Upper lobe of left lung (tissue), 6 donors: ENCODE data around the gene COL20A1. TPM values are rescaled to one million over a fixed set of nuclear protein-coding genes. Genes with fewer than 3 reads are reported as not detected.
A peak's percentile ranks its signal among the peaks of the same experiment; 100 is the strongest.
"Not testable (repeated sequence)": the region's sequence is repeated elsewhere in the genome, so short reads cannot be mapped to it uniquely, and the experiment has no call there.

Source experiments
- ATAC-seq, 2 donors: fragments of 200-7000 bp; cut with Tn5 transposase; one replicate each; pipeline ENCODE4 v1.9.1; 2022; ENCODE audit warnings: mild to moderate bottlenecking in 2 of 2, moderate library complexity in 2 of 2; ENCODE audit not compliant: low FRiP score in 2 of 2
- DNase-seq, 2 donors: peaks; one replicate each; pipeline ENCODE4 v3.0.0-alpha.2; 2019 to 2020
- H3K27ac ChIP-seq, 4 donors: fragments of 200-600 bp; sonication (generic); one replicate each; pipeline ENCODE4 v1.5.1; 2016 to 2019
- H3K27me3 ChIP-seq, 4 donors: fragments of 200-600 bp; sonication (generic); one replicate each; pipeline ENCODE4 v1.5.1; 2017 to 2019
- H3K36me3 ChIP-seq, 4 donors: fragments of 200-600 bp; sonication (generic); one replicate each; pipeline ENCODE4 v1.5.1; 2016 to 2019
- H3K4me1 ChIP-seq, 4 donors: fragments of 200-600 bp; sonication (generic); one replicate each; pipeline ENCODE4 v1.5.1; 2018 to 2019
- H3K4me3 ChIP-seq, 4 donors: fragments of 200-600 bp; sonication (generic); one replicate each; pipeline ENCODE4 v1.5.1; 2017 to 2019; ENCODE audit warnings: mild to moderate bottlenecking in 2 of 4, moderate library complexity in 1 of 4
- H3K9me3 ChIP-seq, 4 donors: fragments of 200-600 bp; sonication (generic); one replicate each; pipeline ENCODE4 v1.5.1; 2018 to 2019
- CTCF ChIP-seq, 6 experiments: fragments of 450-650 bp in 4 of 6; fragments of 200-600 bp in 2 of 6; sonication (generic) in 2 of 6; IDR thresholded peaks; one replicate each; pipeline ENCODE4 v1.5.1; 2016 to 2019; ENCODE audit warnings: antibody characterized with exemption in 6 of 6
- EP300 ChIP-seq, 4 donors: sonication (generic); formaldehyde crosslinking; IDR thresholded peaks; one replicate each; pipeline ENCODE4 v1.5.1; 2017; ENCODE audit warnings: antibody characterized with exemption in 4 of 4, control low read depth in 2 of 4
- POLR2A ChIP-seq, 4 donors: fragments of 450-650 bp; IDR thresholded peaks; one replicate each; pipeline ENCODE4 v1.5.1; 2016 to 2017; ENCODE audit warnings: antibody characterized with exemption in 4 of 4, mild to moderate bottlenecking in 2 of 4
- POLR2AphosphoS5 ChIP-seq, 2 donors: sonication (generic); formaldehyde crosslinking; IDR thresholded peaks; one replicate each; pipeline ENCODE4 v1.5.1; 2017; ENCODE audit warnings: antibody characterized with exemption in 2 of 2
- WGBS, 2 donors: methylation state at CpG; one replicate each; pipeline ENCODE4 v1.1.5; 2017 to 2018; 5-methylcytosine and 5-hydroxymethylcytosine counted together
- total RNA-seq, 6 donors: library from RNA; depleted of rRNA in 4 of 6; stranded (reverse); fragments of >200 nt in 4 of 6; gene quantifications; one replicate each; pipeline versions ENCODE4 v1.1.0 to v1.2.1, GENCODE V29; 2016 to 2021
- donor health status: DM: no; HTN: no; CAD: no; lungs with moderate emphysema.
- donor health status: DM: no; HTN: yes; CAD: no; lungs with severe emphysema.

Gene COL20A1
- total RNA-seq, 6 donors from 2014 or later, result 0.03 TPM; not detected in 5

DNA sequence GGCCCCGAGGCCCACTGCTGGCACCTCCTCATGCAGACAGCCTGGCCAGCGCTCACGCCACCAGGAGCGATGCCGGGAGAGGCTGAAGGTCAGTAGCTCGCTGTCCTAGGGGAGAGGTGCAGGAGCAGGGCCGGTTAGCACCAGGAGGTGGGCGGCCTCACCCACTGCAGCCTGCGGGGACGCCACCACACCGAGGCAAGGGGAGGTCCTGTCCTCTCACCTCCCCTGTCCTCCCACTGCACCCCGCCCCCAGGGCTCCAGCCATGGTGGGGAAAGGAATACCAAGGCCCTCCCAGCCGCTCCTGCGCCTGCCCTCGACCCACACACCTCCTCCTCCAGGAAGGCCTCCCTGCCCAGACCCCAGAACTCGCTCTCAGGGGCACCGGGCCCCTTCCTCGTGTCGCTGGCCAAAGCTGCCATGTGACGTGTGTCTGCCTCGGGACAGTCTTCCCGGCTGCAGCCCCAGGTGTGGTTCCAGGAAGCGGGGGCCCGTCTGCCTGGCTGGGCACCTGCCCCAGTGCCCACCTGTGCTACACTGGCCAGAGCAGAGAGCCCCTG lies 45.2 kb upstream of the COL20A1 start:
- ATAC-seq (no peak), DNase-seq (peak in 1 of 2 donors; percentile 77)
- H3K36me3 ChIP-seq, result no peaks in the 10 kb centered on the region
- no peak overlapping the region for H3K27ac ChIP-seq
- peaks cover 0 to 15% (median 5%) of the 10 kb centered on the region in 4 donors for H3K27me3 ChIP-seq
- no peaks in the 10 kb centered on the region for H3K9me3 ChIP-seq
- no peak for TF ChIP-seq EP300 (IDR thresholded peaks at IDR 0.05)
- H3K4me1 ChIP-seq, result peaks cover 0 to under 1% (median 0%) of the 10 kb centered on the region in 4 donors
- WGBS, 2 donors, result 70% methylated on average over 23 of the region's 24 CpGs; no CpG with 5 or more reads in 1 of the 2 donors
- no peak overlapping the region for H3K4me3 ChIP-seq

GRCh38 chr20:63248835-63249591 lies 44.0 kb upstream of the COL20A1 start:
- TF ChIP-seq EP300 (IDR thresholded peaks at IDR 0.05) (no peak), POLR2AphosphoS5 (IDR thresholded peaks at IDR 0.05) (no peak), POLR2A (IDR thresholded peaks at IDR 0.05) (no peak), CTCF (IDR thresholded peaks at IDR 0.05) (no peak)
- Histone ChIP-seq H3K4me3 (no peak overlapping the region), H3K36me3 (no peaks in the 10 kb centered on the region), H3K9me3 (no peaks in the 10 kb centered on the region), H3K27me3 (peaks cover 0 to 24% (median 11%) of the 10 kb centered on the region in 4 donors), H3K4me1 (peaks cover 8 to 13% (median 10%) of the 10 kb centered on the region in 4 donors), H3K27ac (no peak overlapping the region)
- peak in 1 of 2 donors; percentile 58 for DNase-seq
- 71 to 79% methylated on average over 15 to 19 of the region's 25 CpGs for WGBS, 2 donors
- ATAC-seq, result no peak

DNA sequence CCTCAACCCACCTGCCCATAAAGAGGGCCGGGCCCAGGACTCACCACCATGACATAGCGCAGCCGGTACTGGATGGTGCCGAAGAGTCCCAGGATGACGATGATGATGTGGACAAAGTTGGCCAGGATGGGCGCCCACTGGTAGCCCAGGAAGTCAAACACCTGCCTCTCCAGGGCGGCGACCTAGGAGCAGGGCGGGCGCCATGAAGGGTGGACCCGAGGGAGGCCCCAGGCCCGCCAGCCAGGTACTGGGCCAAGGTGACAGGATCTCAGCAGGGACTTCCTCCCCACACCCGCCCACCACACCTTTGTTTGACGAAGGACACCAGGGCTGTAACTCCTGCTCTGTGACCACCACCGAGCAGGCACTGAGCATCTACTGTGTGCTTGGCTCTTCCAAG lies 43.1 kb upstream of the COL20A1 start:
- H3K4me3 ChIP-seq, result no peak overlapping the region
- TF ChIP-seq POLR2A (IDR thresholded peaks at IDR 0.05) (no peak), EP300 (IDR thresholded peaks at IDR 0.05) (no peak), POLR2AphosphoS5 (IDR thresholded peaks at IDR 0.05) (no peak), CTCF (IDR thresholded peaks at IDR 0.05) (no peak)
- H3K27me3 ChIP-seq, result peaks cover 1 to 33% (median 19%) of the 10 kb centered on the region in 4 donors
- ATAC-seq (no peak), DNase-seq (peak in 1 of 2 donors; percentile 65)
- H3K4me1 ChIP-seq, result peaks cover 13 to 22% (median 15%) of the 10 kb centered on the region in 4 donors
- no peaks in the 10 kb centered on the region for H3K9me3 ChIP-seq
- H3K36me3 ChIP-seq, result no peaks in the 10 kb centered on the region
- WGBS, 2 donors, result 89 to 96% methylated on average over 10 to 15 of the region's 15 CpGs
- no peak overlapping the region for H3K27ac ChIP-seq

DNA sequence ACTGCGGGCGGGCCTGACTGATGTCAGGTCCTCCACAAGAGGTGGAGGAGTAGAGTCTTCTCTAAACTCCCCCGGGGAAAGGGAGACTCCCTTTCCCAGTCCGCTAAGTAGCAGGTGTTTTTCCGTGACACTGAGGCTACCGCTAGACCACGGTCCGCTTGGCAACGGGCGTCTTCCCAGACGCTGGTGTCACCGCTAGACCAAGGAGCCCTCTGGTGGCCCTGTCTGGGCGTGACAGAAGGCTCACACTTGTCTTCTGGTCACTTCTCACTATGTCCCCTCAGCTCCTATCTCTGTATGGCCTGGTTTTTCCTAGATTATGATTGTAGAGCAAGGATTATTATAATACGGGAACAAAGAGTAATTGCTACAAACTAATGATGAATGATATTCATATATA lies 41.6 kb upstream of the COL20A1 start:
- H3K9me3 ChIP-seq, ATAC-seq, DNase-seq, H3K4me3 ChIP-seq, H3K36me3 ChIP-seq, H3K27ac ChIP-seq: not testable (repeated sequence)
- H3K27me3 ChIP-seq, result peaks cover 1 to 42% (median 22%) of the 10 kb centered on the region in 4 donors
- peaks cover 13 to 22% (median 15%) of the 10 kb centered on the region in 4 donors for H3K4me1 ChIP-seq
- WGBS, 2 donors, result 38 to 43% methylated on average over 9 to 14 of the region's 14 CpGs

DNA sequence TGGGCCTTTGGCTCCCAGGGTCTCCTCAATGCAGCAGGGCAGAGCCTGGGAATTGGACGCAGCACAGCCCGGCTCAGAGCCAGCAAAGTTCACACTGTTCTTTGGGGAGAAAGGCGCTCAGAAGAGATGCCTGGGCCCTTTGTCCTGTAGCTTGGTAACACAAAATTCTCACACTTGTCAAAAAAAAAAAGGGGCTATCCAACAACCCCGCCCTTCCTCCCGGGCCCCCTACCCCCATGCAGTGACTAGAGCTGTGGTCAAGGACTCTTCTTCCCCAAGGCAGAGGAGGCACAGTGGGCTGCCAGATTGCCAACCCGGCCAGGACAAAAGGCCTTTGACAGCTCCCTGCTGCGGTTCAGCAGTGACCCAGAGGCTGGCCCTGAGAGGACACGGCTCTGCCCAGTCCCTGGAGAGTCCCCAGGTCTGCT lies 40.7 kb upstream of the COL20A1 start:
- Histone ChIP-seq H3K4me3 (no peak overlapping the region), H3K36me3 (no peaks in the 10 kb centered on the region), H3K4me1 (peaks cover 13 to 22% (median 15%) of the 10 kb centered on the region in 4 donors), H3K9me3 (no peaks in the 10 kb centered on the region), H3K27me3 (peaks cover 1 to 42% (median 22%) of the 10 kb centered on the region in 4 donors), H3K27ac (no peak overlapping the region)
- no peak for TF ChIP-seq POLR2A (IDR thresholded peaks at IDR 0.05)
- TF ChIP-seq EP300 (IDR thresholded peaks at IDR 0.05), result no peak
- no peak for TF ChIP-seq CTCF (IDR thresholded peaks at IDR 0.05)
- no peak for TF ChIP-seq POLR2AphosphoS5 (IDR thresholded peaks at IDR 0.05)
- ATAC-seq, result no peak
- 70 to 71% methylated on average over 4 to 8 of the region's 8 CpGs for WGBS, 2 donors
- no peak for DNase-seq
